Mesothelial cell of epicardium (in vitro differentiated cells): ENCODE data around the gene CDH18. TPM values are rescaled to one million over a fixed set of nuclear protein-coding genes. Genes with fewer than 3 reads are reported as not detected.

ENCODE experiments used
- DNase-seq, 2 experiments: peaks; one replicate each; pipeline ENCODE4 v3.0.0; 2021; ENCODE audit warnings: low spot score in 2 of 2; ENCODE audit not compliant: unreplicated experiment in 2 of 2
- H3K27ac Mint-ChIP-seq: 2 replicates; pipeline ENCODE4 v1.8.0; 2021; ENCODE audit warnings: mixed read lengths
- H3K27me3 Mint-ChIP-seq: 2 replicates; pipeline ENCODE4 v1.8.0; 2021; ENCODE audit warnings: low read depth, mixed read lengths
- H3K36me3 Mint-ChIP-seq: 2 replicates; pipeline ENCODE4 v1.8.0; 2021; ENCODE audit warnings: mixed read lengths
- H3K4me1 Mint-ChIP-seq: 2 replicates; pipeline ENCODE4 v1.8.0; 2021; ENCODE audit warnings: mixed read lengths
- H3K4me3 Mint-ChIP-seq: 2 replicates; pipeline ENCODE4 v1.8.0; 2021; ENCODE audit warnings: mild to moderate bottlenecking, moderate library complexity, mixed read lengths
- H3K9me3 Mint-ChIP-seq: 2 replicates; pipeline ENCODE4 v1.8.0; 2021; ENCODE audit warnings: mixed read lengths
- total RNA-seq: library from RNA; stranded (reverse); gene quantifications from 3 replicates; pipeline ENCODE4 v1.2.1, GENCODE V29; 2021
- TF ChIP-seq, protein P1 (sequence below): fragments of 200-600 bp; sonication (generic); IDR thresholded peaks from one replicate; pipeline ENCODE4 v1.5.0; 2021; ENCODE audit warnings: antibody characterized with exemption; ENCODE audit not compliant: unreplicated experiment

Gene CDH18
- total RNA-seq, 1 donor from 2014 or later = 2.1 TPM

DNA sequence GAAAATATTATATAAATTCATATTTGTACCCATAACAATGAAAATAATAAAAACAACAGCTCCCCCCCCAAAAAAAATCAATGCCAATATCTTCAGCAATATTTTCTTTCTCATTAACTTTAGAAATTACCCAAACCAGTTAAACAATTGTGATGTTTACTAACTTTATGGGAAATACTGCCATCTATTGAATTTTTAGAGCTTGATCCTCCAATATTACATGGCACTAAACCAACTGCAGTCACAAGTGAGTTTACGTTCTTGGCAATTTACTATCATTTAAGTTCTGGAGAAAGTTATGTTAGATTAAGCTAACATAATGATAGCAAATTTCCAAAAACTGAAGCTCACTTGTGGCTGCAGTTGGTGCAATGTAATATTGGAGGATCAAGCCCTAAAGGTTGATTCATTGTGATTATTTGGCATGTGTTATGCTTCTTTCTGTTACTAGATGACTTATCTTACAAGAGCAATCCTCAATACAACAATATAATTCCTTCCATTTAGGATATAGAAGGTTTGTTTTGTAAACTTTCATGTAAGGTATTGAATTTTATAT lies 379.5 kb downstream of the CDH18 start:
- Mint-ChIP-seq H3K27ac (no peak overlapping the region), H3K4me1 (peaks cover 2% of the 10 kb centered on the region), H3K27me3 (no peaks in the 10 kb centered on the region), H3K36me3 (no peaks in the 10 kb centered on the region), H3K9me3 (no peaks in the 10 kb centered on the region), H3K4me3 (no peak overlapping the region)
- TF ChIP-seq, protein P1, sequence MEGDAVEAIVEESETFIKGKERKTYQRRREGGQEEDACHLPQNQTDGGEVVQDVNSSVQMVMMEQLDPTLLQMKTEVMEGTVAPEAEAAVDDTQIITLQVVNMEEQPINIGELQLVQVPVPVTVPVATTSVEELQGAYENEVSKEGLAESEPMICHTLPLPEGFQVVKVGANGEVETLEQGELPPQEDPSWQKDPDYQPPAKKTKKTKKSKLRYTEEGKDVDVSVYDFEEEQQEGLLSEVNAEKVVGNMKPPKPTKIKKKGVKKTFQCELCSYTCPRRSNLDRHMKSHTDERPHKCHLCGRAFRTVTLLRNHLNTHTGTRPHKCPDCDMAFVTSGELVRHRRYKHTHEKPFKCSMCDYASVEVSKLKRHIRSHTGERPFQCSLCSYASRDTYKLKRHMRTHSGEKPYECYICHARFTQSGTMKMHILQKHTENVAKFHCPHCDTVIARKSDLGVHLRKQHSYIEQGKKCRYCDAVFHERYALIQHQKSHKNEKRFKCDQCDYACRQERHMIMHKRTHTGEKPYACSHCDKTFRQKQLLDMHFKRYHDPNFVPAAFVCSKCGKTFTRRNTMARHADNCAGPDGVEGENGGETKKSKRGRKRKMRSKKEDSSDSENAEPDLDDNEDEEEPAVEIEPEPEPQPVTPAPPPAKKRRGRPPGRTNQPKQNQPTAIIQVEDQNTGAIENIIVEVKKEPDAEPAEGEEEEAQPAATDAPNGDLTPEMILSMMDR = no peak
- DNase-seq = no peak

DNA sequence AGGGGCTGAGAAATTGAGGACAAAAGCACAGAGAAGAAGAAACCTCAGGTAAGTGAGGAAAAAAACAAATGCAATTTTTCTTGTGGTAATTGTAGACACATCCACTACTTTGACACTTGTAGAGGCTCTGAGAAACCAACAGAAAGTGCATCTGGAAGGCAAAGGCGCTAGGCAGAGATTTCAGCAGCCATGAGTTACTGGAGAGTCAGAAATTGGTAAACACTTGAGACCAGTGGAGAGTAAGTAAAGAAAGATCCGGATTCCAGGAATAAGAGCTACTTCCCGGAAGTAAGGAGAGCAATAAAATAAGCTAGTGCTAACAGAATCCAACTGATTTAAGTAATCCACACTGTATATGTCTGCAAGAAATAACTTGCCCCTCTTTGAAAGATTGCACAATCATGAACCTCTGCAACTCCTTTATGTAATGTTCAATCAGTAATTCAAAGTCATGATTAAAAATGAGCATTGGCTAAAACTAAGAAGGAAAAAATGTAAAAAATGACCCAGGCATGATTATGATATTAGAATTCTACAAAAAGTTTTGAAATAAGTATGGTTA lies 382.1 kb downstream of the CDH18 start:
- Mint-ChIP-seq H3K9me3 (peaks cover 4% of the 10 kb centered on the region), H3K27ac (no peak overlapping the region), H3K27me3 (no peaks in the 10 kb centered on the region), H3K4me3 (no peak overlapping the region), H3K36me3 (peaks cover 2% of the 10 kb centered on the region), H3K4me1 (peaks cover 2% of the 10 kb centered on the region)
- no peak for DNase-seq
- TF ChIP-seq, protein P1 = no peak

DNA sequence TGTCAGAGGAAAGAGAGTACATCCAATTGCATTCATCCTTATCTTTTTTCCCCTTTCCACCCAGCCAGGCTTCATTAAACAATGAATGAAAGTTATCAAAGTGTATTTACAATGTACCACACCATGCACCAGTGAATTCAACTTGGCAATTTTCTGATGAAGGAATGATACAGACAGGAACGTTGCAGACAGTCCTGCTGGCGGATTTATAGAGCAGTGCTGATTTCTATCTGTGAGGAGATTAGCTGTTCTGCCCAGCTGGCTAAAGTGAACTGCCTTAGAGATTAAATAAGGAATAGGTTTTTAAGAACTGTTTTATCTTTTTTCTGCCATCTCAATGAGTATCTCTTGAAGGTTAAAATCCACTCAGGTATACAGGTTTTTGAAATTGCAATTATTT lies 403.9 kb downstream of the CDH18 start:
- peaks cover 16% of the 10 kb centered on the region for H3K9me3 Mint-ChIP-seq
- no peak for DNase-seq
- no peaks in the 10 kb centered on the region for H3K27me3 Mint-ChIP-seq
- TF ChIP-seq, protein P1 = no peak
- no peak overlapping the region for H3K27ac Mint-ChIP-seq
- H3K4me1 Mint-ChIP-seq = no peaks in the 10 kb centered on the region
- no peak overlapping the region for H3K4me3 Mint-ChIP-seq
- H3K36me3 Mint-ChIP-seq = peaks cover 1% of the 10 kb centered on the region

DNA sequence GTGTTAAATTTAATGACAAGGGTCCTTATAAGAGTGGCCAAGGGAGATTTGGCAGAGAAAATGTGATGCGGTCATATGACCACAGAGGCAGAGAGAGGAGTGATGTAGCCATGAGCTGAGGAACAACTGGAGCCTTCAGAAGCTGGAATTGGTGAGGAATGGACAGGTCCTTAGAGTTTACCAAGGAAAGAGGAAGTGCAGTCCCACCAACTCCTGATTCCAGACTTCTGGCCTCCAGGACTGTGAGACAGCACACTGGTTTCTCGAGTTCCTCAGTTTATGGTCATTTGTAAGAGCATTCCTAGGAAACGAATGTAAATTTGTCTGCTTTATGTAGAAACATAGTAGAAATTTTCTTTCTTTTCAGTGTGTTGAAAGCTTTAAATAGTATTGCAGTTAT lies 410.1 kb downstream of the CDH18 start:
- Mint-ChIP-seq H3K36me3 (no peaks in the 10 kb centered on the region), H3K4me3 (no peak overlapping the region)

DNA sequence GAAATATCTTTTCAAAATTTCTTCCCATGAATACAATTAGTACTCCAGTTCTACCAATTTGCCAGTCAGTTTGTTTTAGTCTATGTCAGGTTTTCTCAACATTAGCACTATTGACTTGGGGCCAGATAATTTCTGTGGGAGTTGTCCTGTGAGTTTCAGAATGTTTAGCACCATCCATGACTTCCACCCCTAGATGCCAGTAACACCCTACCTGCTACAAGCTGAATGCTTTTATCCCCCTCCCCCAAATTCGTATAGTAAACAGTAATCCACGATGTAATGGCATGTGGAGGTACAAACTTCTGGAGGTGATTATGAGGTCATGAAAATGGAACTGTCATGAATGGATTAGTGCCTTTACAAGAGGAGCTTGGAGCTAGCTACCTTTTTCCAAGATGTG lies 420.0 kb downstream of the CDH18 start:
- H3K27ac Mint-ChIP-seq = no peak overlapping the region
- H3K4me1 Mint-ChIP-seq = peaks cover 2% of the 10 kb centered on the region
- no peaks in the 10 kb centered on the region for H3K27me3 Mint-ChIP-seq
- TF ChIP-seq, protein P1 = no peak
- H3K4me3 Mint-ChIP-seq = no peak overlapping the region
- H3K36me3 Mint-ChIP-seq = peaks cover 3% of the 10 kb centered on the region
- peaks cover 22% of the 10 kb centered on the region for H3K9me3 Mint-ChIP-seq
- DNase-seq = no peak

More for the DNA sequence above, 410.1 kb downstream of the CDH18 start:
- H3K27me3 Mint-ChIP-seq = no peaks in the 10 kb centered on the region
- H3K9me3 Mint-ChIP-seq = peaks cover 11% of the 10 kb centered on the region
- TF ChIP-seq, protein P1 = no peak
- H3K4me1 Mint-ChIP-seq = no peaks in the 10 kb centered on the region
- H3K27ac Mint-ChIP-seq = no peak overlapping the region
- no peak for DNase-seq
